ENCODE results near the gene MYH7B. TPM values are rescaled to one million over a fixed set of nuclear protein-coding genes. Genes with fewer than 3 reads are reported as not detected.
A peak's percentile ranks its signal among the peaks of the same experiment; 100 is the strongest.

MYH7B gene
- 1 to 10 TPM in 1 of 4 donors, under 1 TPM in 2, not detected in 1; 0.41 to 3.0 (median 0.51) TPM for total RNA-seq

- TF ChIP-seq CTCF (IDR thresholded peaks at IDR 0.05) (peak; percentile 44 to 72 (median 60)), POLR2A (IDR thresholded peaks at IDR 0.05) (peak; percentile 82)
- Histone ChIP-seq H3K27ac (peak within 1 kb of the TSS; percentile 91 to 92), H3K36me3 (no peaks in the 10 kb centered on the region), H3K4me3 (peak within 1 kb of the TSS; percentile 64 to 84), H3K9me3 (no peaks in the 10 kb centered on the region), H3K4me1 (no peaks in the 10 kb centered on the region), H3K27me3 (no peaks in the 10 kb centered on the region)
- peak; percentile 97 to 99 for DNase-seq
- intact Hi-C loops (cut with DNase I; ENCODE audit: low total_unique reads), result loop anchor here (5.0 kb wide), 1 partner anchor 83 kb away; the partner anchor contains the start of gene GGT7
Measured at GRCh38 chr20:34955231-34956040, at the start of gene MYH7B, which contains the start of gene GSS. Gene MYH7B (plus strand): TSS chr20:34955868. CDS start chr20:34978006, 22,138 bp downstream. Gene GSS (minus strand): TSS chr20:34955806. CDS start chr20:34951852, 3,954 bp downstream.

- DNase-seq, result peak in 1 of 2 donors; percentile 44
- Histone ChIP-seq H3K9me3 (no peaks in the 10 kb centered on the region), H3K4me3 (no peak overlapping the region), H3K36me3 (no peaks in the 10 kb centered on the region), H3K27ac (peak overlapping the region; percentile 56 to 63), H3K4me1 (no peaks in the 10 kb centered on the region), H3K27me3 (no peaks in the 10 kb centered on the region)
- TF ChIP-seq POLR2A (IDR thresholded peaks at IDR 0.05) (no peak), CTCF (IDR thresholded peaks at IDR 0.05) (no peak)
- intact Hi-C loops (cut with DNase I; ENCODE audit: low total_unique reads), result no loop called here
Measured at GRCh38 chr20:34907616-34908469, 47.8 kb upstream of the MYH7B start.

- Histone ChIP-seq H3K36me3 (no peaks in the 10 kb centered on the region), H3K4me1 (no peaks in the 10 kb centered on the region), H3K4me3 (no peak overlapping the region), H3K27me3 (no peaks in the 10 kb centered on the region), H3K9me3 (no peaks in the 10 kb centered on the region), H3K27ac (no peak overlapping the region)
- intact Hi-C loops (cut with DNase I; ENCODE audit: low total_unique reads), result no loop called here
- no peak for DNase-seq
- TF ChIP-seq POLR2A (IDR thresholded peaks at IDR 0.05) (no peak), CTCF (IDR thresholded peaks at IDR 0.05) (no peak)
Measured at GRCh38 chr20:34915131-34915530, 40.5 kb upstream of the MYH7B start.

GRCh38 chr20:34915749-34916455 lies 39.8 kb upstream of the MYH7B start:
- Histone ChIP-seq H3K4me1 (no peaks in the 10 kb centered on the region), H3K27me3 (no peaks in the 10 kb centered on the region), H3K9me3 (no peaks in the 10 kb centered on the region), H3K27ac (no peak overlapping the region), H3K36me3 (no peaks in the 10 kb centered on the region), H3K4me3 (no peak overlapping the region)
- intact Hi-C loops (cut with DNase I; ENCODE audit: low total_unique reads), result no loop called here
- DNase-seq, result no peak
- TF ChIP-seq CTCF (IDR thresholded peaks at IDR 0.05) (no peak), POLR2A (IDR thresholded peaks at IDR 0.05) (no peak)

Measured in uterus (tissue), 4 donors.